ENCODE results near the gene MYRF. TPM values are rescaled to one million over a fixed set of nuclear protein-coding genes. Genes with fewer than 3 reads are reported as not detected.

Gene MYRF
- total and polyA plus RNA-seq, 2 of the 13 experiments (the other 11 are each of a cell fraction or from before 2014, with no cell fraction given): 10.2 to 25.9 TPM

DNA sequence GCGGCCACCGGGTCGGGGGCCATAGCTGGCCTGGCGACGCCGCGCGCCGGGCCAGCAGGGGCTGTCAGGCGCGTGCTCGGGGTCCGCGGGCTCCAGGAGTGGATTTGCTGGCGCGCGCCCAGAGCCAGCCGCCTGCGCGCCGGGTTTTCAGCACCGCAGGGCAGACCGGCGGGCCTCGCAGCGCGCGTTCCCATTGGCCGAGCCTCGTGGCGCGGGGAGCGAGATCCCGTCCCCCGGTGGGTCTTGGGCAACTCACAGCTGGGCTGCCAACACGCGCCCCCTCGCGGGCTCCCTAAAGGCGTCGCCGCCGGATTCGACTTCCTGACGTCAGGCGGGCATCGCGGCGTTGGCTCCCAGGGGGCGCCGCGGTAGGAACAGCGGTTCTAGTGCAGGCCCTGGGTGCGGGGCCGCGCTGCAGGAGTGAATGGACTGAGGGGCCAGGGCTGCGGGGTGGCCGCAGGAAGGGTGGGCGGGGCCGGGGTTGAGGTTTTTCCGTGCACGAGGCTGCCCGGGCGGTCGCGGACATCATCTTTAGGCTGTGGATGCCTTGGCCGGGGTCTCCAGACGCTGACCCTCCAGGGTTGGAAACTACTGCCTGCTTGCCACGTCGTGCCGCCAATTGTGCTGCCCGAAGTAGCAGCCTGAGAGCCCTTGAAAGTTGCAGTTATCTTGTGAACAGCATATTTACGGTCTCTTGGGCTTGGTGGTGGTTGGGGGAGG is 64.5 kb downstream of the MYRF start, which contains the start of gene FADS1 (continued):
- TF ChIP-seq RFX5 (IDR thresholded peaks at IDR 0.05; ENCODE audit: low read depth, low read length) (peak; percentile 32; the same call in 1 of the 2 replicates), SALL1 (CRISPR knock-in tag; IDR thresholded peaks at IDR 0.05) (peak; percentile 84), CREB1 (IDR thresholded peaks at IDR 0.05) (peak; percentile 89), CREB1 (CRISPR knock-in tag; IDR thresholded peaks at IDR 0.05) (peak; percentile 83), BCL6 (CRISPR knock-in tag; IDR thresholded peaks at IDR 0.05) (peak; percentile 42; the same call in 1 of the 2 replicates), POGZ (CRISPR knock-in tag; IDR thresholded peaks at IDR 0.05) (peak; percentile 86), ZNF337 (CRISPR knock-in tag; IDR thresholded peaks at IDR 0.05; ENCODE audit: borderline replicate concordance, low read depth) (no peak), CEBPB (IDR thresholded peaks at IDR 0.05; ENCODE audit: borderline replicate concordance, low read depth, low read length) (peak; percentile 97), ZNF501 (CRISPR knock-in tag; IDR thresholded peaks at IDR 0.05) (peak; percentile 58), ELF4 (CRISPR knock-in tag; IDR thresholded peaks at IDR 0.05; ENCODE audit: borderline replicate concordance) (0 out of 2 replicates have a peak, but pooled peaks have one; percentile 81), ZNF891 (CRISPR knock-in tag; IDR thresholded peaks at IDR 0.05) (0 out of 2 replicates have a peak, but pooled peaks have one; percentile 44), ZNF33B (CRISPR knock-in tag; IDR thresholded peaks at IDR 0.05) (0 out of 2 replicates have a peak, but pooled peaks have one; percentile 67)
- TF ChIP-seq, protein P1, sequence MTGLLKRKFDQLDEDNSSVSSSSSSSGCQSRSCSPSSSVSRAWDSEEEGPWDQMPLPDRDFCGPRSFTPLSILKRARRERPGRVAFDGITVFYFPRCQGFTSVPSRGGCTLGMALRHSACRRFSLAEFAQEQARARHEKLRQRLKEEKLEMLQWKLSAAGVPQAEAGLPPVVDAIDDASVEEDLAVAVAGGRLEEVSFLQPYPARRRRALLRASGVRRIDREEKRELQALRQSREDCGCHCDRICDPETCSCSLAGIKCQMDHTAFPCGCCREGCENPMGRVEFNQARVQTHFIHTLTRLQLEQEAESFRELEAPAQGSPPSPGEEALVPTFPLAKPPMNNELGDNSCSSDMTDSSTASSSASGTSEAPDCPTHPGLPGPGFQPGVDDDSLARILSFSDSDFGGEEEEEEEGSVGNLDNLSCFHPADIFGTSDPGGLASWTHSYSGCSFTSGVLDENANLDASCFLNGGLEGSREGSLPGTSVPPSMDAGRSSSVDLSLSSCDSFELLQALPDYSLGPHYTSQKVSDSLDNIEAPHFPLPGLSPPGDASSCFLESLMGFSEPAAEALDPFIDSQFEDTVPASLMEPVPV (CRISPR knock-in tag; IDR thresholded peaks at IDR 0.05): no peak
- TF ChIP-seq, protein P2, sequence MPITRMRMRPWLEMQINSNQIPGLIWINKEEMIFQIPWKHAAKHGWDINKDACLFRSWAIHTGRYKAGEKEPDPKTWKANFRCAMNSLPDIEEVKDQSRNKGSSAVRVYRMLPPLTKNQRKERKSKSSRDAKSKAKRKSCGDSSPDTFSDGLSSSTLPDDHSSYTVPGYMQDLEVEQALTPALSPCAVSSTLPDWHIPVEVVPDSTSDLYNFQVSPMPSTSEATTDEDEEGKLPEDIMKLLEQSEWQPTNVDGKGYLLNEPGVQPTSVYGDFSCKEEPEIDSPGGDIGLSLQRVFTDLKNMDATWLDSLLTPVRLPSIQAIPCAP (CRISPR knock-in tag; IDR thresholded peaks at IDR 0.05; ENCODE audit: low read depth): peak; percentile 3; the same call in 1 of the 2 replicates
- TF ChIP-seq, protein P3, sequence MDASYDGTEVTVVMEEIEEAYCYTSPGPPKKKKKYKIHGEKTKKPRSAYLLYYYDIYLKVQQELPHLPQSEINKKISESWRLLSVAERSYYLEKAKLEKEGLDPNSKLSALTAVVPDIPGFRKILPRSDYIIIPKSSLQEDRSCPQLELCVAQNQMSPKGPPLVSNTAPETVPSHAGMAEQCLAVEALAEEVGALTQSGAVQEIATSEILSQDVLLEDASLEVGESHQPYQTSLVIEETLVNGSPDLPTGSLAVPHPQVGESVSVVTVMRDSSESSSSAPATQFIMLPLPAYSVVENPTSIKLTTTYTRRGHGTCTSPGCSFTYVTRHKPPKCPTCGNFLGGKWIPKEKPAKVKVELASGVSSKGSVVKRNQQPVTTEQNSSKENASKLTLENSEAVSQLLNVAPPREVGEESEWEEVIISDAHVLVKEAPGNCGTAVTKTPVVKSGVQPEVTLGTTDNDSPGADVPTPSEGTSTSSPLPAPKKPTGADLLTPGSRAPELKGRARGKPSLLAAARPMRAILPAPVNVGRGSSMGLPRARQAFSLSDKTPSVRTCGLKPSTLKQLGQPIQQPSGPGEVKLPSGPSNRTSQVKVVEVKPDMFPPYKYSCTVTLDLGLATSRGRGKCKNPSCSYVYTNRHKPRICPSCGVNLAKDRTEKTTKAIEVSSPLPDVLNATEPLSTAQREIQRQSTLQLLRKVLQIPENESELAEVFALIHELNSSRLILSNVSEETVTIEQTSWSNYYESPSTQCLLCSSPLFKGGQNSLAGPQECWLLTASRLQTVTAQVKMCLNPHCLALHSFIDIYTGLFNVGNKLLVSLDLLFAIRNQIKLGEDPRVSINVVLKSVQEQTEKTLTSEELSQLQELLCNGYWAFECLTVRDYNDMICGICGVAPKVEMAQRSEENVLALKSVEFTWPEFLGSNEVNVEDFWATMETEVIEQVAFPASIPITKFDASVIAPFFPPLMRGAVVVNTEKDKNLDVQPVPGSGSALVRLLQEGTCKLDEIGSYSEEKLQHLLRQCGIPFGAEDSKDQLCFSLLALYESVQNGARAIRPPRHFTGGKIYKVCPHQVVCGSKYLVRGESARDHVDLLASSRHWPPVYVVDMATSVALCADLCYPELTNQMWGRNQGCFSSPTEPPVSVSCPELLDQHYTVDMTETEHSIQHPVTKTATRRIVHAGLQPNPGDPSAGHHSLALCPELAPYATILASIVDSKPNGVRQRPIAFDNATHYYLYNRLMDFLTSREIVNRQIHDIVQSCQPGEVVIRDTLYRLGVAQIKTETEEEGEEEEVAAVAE (CRISPR knock-in tag; IDR thresholded peaks at IDR 0.05; ENCODE audit: borderline replicate concordance): 0 out of 2 replicates have a peak, but pooled peaks have one; percentile 33
- TF ChIP-seq, protein P4, sequence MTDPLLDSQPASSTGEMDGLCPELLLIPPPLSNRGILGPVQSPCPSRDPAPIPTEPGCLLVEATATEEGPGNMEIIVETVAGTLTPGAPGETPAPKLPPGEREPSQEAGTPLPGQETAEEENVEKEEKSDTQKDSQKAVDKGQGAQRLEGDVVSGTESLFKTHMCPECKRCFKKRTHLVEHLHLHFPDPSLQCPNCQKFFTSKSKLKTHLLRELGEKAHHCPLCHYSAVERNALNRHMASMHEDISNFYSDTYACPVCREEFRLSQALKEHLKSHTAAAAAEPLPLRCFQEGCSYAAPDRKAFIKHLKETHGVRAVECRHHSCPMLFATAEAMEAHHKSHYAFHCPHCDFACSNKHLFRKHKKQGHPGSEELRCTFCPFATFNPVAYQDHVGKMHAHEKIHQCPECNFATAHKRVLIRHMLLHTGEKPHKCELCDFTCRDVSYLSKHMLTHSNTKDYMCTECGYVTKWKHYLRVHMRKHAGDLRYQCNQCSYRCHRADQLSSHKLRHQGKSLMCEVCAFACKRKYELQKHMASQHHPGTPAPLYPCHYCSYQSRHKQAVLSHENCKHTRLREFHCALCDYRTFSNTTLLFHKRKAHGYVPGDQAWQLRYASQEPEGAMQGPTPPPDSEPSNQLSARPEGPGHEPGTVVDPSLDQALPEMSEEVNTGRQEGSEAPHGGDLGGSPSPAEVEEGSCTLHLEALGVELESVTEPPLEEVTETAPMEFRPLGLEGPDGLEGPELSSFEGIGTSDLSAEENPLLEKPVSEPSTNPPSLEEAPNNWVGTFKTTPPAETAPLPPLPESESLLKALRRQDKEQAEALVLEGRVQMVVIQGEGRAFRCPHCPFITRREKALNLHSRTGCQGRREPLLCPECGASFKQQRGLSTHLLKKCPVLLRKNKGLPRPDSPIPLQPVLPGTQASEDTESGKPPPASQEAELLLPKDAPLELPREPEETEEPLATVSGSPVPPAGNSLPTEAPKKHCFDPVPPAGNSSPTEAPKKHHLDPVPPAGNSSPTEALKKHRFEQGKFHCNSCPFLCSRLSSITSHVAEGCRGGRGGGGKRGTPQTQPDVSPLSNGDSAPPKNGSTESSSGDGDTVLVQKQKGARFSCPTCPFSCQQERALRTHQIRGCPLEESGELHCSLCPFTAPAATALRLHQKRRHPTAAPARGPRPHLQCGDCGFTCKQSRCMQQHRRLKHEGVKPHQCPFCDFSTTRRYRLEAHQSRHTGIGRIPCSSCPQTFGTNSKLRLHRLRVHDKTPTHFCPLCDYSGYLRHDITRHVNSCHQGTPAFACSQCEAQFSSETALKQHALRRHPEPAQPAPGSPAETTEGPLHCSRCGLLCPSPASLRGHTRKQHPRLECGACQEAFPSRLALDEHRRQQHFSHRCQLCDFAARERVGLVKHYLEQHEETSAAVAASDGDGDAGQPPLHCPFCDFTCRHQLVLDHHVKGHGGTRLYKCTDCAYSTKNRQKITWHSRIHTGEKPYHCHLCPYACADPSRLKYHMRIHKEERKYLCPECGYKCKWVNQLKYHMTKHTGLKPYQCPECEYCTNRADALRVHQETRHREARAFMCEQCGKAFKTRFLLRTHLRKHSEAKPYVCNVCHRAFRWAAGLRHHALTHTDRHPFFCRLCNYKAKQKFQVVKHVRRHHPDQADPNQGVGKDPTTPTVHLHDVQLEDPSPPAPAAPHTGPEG (CRISPR knock-in tag; IDR thresholded peaks at IDR 0.05): peak; percentile 31; the same call in 1 of the 2 replicates

All from HepG2 (cell line).